NCI-H1417 treated with DMSO at 0.1 percent for 48 hours (cell line): ENCODE measurements around the gene RSPH10B2.
"Not testable (repeated sequence)": the region's sequence is repeated elsewhere in the genome, so short reads cannot be mapped to it uniquely, and the experiment has no call there.

Experiments
- DNase-seq: peaks from one replicate; lab custom pipeline; 2025; lab: John Stamatoyannopoulos, UW

RSPH10B2 gene

GRCh38 chr7:6843092-6843491 is 89.2 kb downstream of the RSPH10B2 start:
- DNase-seq, result not testable (repeated sequence)

- DNase-seq, result not testable (repeated sequence)
These were observed 89.8 kb downstream of the RSPH10B2 start for GRCh38 chr7:6843654-6844053.

- not testable (repeated sequence) for DNase-seq
These were observed 92.1 kb downstream of the RSPH10B2 start for GRCh38 chr7:6845971-6846449.

- not testable (repeated sequence) for DNase-seq
These were observed 93.8 kb downstream of the RSPH10B2 start for GRCh38 chr7:6847751-6848150.
